ENCODE data around the gene ASB15. TPM values are rescaled to one million over a fixed set of nuclear protein-coding genes. Genes with fewer than 3 reads are reported as not detected.
"Not testable (repeated sequence)": the region's sequence is repeated elsewhere in the genome, so short reads cannot be mapped to it uniquely, and the experiment has no call there.

The ASB15 gene
- total RNA-seq, 1 donor from 2014 or later = not detected

DNA sequence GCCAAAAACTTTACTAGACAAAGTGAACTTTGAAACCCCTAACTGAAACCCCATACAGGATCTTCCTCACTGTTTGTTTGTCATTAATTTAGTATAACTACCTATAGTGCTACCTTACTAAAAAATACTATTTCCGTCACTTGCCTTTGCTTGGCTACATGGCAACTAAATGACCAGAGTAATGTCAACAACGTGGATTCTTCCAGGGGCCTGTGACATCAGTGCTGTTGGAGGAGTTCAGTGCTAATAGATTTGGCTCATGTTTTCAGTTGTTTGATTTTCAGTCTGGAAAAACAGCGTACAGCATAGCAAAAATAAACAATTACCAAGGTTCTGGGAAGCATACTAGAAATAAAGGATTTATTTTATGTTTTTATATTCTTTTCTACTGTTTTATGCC is 3.0 kb upstream of the ASB15 start:
- no peak for DNase-seq (ENCODE audit: low spot score)

DNA sequence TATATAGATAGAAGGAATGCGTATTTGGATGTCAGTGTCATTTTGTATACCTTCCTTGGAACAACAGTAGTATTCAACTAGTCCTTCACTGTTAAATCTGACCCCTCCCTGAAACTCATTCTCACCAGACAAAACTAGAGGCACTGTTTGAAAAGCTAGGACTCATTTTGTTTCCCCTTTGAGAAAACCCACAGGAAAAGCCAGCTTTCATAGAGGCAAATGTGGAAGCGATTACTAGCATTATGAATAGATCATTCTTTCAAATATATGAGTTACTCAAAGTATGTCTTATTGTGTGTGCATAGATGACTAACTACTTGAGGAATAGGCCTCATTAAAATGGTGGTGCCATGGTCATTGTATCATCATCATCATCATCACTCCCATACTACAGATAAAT is 1.9 kb upstream of the ASB15 start:
- no peak for DNase-seq (ENCODE audit: low spot score)

DNA sequence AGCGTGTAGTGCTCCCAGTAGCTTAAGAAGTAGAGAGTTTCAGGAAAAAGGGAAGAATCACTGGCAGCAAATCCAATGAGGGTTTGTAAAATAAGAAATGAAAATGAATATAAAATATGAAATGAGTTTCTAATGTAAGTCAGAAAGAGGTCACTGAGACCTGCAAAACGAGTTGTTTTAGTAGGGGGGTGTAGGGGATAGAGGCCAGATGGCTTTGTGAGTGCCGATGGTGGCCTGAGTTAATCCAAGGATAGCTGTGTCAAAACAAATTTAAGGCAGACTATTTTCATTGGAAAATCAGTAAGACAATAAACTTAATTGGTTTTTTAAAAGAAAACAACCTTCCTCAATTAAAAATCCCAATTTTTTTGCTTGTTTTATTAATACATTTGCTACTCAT is 745 bp upstream of the ASB15 start:
- no peak for DNase-seq (ENCODE audit: low spot score)

DNA sequence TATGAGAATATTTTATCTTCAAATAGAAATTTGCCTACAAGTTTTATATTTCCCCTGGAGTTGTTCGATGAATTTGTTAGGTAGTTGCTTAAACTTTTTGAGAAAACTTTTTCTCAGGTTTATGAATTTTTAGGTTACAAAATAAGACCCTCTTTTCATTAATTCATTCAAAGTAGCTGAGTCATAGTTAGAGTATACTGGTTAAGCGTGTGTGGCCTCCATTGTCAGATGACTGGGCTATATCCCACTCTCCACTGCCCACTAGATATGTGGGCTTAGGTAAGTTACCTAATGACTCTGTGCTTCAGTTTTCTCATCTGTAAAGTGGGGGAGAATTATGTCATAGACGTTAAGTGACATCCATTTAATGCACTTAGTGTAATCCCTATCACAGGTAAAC is 1.0 kb downstream of the ASB15 start:
- DNase-seq (ENCODE audit: low spot score) = no peak

DNA sequence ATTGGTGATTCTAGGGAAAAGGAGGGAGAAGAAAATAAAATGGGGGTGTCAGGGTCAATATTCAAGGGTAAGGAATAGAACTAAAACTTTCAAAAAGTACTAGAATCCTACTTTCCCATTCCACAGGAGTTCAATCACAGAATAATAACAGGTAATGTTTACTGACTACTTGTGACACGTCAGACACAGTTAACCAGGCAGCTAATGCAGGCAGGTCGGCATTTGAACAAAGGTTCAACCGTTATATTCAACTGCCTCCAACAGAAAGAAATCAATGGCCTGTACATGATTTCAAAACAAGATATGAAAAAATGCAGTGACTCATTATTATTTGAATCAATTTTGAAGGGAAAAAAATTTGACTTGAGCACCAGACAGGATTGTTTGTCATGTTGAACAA is 3.1 kb downstream of the ASB15 start:
- DNase-seq (ENCODE audit: low spot score) = peak; percentile 38

DNA sequence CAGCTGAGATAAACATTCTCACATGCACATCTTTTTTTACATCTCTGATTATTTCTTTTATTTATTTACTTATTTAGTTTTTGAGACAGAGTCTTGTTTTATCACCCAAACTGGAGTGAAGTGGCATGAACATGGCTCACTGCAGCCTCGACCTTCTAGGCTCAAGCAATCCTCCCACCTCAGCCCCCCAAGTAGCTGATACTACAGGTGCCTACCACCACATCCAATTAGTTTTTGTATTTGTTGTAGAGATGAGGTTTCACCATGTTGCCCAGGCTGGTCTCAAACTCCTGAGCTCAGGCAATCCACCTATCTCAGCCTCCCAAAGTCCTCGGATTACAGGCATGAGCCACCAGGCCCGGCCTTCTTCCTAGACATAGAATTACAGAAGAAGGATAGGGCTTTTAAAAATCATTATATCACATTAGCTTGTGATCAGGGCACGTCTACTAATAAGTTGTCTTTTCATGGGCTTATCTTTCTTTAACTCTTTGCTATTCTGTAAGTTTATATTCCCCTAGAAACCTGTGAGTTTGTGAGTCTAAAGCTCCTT is 5.9 kb downstream of the ASB15 start:
- DNase-seq (ENCODE audit: low spot score) = no peak

DNA sequence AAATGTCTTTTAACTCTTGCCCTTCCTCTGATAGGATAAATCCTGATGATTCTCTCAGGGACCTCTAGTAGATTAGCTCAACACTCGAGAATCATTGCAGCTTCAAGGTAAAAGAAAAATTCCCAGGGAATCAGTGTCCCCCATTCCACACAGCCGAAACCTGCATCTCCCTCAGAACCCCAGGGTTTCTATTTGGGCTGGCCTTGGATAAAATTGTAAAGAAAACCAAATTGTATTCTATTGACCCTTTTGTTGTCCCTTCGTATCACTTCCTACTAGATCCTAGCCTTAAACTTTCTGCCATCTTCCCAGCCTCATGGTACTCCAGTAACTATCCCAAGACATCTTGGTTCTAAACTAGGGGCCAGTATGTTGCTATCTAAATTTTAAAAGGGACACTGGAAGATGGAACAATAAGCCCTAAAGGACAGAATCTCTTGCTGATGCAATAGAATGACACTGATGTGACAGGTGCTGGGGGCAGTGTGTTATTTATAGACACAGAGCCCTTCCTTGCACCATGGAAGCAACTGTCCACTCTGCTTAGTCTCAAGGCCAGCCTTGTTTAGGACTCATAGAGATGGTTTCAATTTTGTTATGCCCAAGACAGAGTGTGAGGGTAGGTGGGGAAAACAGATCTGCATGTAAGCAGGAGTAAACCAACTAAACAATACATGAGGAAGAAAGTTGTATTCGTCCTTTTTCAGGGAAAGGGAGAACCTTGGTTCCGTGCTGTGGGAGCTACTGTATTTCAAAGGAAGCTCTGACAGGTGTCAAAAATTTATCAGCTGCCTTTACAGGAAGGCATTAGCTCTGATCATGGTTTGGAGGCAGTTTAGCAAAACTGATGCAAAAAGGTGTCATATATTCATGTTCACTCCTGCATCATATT is 7.6 kb downstream of the ASB15 start:
- DNase-seq (ENCODE audit: low spot score) = no peak

DNA sequence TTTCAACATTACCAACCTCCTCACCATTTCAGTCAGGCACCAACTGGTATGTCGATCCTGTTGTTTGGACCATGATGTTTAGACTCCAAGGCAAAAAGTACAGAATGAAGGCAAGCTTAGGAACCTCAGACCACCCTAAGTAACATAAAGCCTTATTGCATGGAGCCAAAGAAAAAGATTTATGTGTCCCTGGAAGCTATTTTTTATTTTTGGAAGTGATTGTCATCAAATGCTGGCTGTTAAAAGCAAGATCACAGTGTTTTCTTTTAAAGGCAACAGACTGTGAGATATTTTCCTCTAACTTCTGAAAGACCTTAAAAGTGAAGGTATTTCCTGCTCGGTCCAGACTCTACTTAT is 8.2 kb downstream of the ASB15 start:
- DNase-seq (ENCODE audit: low spot score) = no peak

DNA sequence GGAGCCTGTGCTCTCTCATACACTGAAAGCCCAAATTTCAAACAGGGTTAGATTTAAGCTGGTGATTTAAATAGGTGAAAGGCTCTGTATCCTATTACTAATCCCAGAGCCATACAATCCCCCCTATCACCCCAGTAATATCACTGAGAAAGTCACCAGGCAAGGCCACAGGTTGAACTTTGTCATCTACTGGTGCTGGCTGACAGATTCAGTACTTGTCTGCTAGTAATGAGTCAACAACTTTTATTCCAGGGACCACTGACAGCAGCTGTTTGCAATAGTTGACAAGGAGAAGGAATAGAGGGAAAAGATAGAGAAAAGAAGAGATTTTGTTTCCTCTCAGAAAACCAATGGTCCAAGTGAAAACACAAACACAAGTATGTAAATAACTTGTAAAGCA is 10.4 kb downstream of the ASB15 start:
- no peak for DNase-seq (ENCODE audit: low spot score)

DNA sequence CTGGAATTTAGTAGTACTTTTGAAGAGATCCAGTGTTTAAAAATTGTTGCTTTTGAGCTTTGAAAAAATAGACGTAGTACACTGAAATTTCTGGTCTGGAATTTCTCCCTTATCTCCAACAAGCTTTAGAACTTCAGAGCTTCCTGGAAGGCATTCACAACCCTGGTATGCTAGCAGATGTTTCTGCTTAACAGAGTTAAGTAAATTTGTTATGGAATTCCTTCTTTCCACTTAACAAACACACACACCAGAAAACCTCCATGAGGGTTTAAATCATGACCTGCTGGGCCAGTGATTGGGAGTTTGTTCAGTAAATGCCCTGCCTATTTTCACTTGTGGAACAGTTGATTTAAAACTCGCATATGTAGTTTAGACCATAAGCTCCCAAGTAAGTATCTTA is 13.7 kb downstream of the ASB15 start:
- no peak for DNase-seq (ENCODE audit: low spot score)

DNA sequence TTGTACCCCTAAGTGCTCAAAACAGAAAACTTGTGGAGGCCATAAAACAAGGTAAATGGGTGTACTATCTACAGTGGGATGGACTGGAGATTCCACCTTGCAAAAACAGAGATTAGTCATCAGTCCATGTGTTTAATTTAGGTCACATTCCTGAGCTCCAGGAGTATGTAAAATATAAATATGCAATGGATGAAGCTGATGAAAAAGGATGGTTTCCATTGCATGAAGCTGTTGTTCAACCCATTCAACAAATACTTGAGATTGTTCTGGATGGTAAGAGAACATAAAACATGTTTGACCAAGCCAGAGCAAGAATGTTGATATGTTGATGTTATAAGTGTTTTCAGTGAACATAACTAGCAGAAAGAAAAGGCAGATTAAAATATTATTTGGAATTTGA is 14.6 kb downstream of the ASB15 start:
- no peak for DNase-seq (ENCODE audit: low spot score)

DNA sequence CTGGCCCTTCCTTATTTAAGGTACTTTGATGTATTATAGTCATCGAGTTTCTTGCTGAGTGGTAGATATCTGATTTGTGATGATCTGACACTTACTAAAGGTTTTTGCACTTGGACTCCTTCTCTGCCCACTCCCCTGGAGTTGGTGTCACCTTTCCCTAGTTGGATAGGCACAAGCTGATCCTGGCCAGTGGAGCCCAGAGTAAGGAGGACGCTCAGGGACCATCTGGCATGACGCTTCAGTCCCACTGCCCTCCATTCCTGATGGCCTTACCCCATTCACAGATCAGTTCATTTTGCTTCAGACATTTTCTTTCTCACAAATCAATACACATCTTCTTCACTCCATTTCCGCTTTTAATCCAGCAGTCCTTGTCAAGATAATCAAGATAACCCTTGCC is 20.1 kb downstream of the ASB15 start:
- no peak for DNase-seq (ENCODE audit: low spot score)

DNA sequence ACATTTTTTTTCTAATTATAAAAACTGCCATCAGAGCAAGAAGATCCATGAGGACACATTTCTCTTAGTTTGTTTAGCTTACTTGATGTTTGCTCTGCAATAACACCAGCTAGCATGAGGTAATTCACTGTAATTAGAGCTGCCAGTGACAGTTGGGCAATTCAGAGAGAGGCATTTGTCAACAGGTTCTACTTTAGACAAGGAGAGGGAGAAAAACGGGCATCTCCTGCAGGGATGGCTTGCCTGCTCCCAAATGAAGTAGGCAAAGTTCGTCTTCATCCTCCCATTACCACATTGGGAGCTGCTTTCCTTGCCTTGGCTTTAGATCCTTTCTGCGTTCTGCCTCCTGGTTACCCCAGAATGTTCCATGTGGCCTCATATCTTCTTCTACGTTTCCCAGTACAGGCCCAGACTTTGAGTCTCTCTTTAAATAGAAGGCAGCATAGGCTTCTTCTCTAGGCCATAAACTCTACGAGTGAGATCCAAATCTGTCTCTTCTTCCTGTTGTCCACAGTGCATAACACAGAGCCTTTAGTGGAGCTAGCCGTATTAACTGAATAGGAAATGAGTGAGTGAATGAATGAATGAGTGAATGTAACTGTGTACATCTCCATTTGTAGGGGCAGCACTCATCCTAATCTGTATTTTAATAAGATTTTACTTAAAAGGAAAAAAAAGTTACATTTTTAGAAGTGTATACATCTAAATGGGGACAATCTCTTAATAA is 21.2 kb downstream of the ASB15 start:
- no peak for DNase-seq (ENCODE audit: low spot score)

DNA sequence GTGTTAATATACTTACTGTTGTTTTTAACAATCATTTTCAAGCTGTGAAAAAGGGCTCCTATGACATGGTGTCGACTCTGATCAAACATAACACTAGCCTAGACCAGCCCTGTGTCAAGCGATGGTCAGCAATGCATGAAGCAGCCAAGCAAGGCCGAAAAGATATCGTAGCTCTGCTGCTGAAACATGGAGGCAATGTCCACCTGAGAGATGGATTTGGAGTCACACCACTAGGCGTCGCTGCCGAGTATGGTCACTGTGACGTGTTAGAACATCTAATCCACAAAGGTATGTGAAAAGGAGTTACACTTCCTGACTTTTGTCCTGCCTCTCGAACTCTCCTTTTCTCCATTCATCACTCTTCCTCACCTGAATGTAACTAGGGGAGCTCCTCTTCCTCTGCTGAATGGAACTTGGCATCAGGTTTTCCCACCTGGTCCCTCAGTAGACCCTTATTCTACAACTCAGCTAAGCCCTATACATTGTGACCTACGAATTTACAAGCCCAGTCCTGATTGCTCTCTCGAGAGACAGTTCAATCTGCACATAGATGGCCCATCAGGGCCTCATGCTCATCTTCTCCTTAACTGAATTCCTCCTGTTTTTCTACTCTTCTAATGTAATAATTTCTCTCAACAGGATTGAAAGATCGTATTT is 23.0 kb downstream of the ASB15 start:
- peak; percentile 35 for DNase-seq (ENCODE audit: low spot score)

DNA sequence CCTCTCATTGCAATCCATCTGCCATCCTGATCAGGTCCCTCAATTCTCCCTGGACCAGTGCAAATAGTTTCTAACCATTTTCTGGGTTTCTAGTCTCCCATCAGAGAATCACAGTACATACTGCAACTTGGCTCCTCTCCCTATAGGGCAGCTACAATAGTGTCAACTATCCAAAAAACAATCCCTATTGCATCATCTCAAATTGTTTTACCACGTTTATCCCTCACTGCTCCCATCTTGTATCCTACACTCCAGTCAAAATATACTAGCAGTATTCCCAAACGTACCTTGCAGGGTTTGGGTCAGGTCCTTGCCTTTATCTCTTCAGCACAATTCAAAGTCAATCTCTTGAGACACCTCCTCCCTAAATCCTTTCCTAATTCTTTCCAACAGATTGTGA is 23.6 kb downstream of the ASB15 start:
- no peak for DNase-seq (ENCODE audit: low spot score)

DNA sequence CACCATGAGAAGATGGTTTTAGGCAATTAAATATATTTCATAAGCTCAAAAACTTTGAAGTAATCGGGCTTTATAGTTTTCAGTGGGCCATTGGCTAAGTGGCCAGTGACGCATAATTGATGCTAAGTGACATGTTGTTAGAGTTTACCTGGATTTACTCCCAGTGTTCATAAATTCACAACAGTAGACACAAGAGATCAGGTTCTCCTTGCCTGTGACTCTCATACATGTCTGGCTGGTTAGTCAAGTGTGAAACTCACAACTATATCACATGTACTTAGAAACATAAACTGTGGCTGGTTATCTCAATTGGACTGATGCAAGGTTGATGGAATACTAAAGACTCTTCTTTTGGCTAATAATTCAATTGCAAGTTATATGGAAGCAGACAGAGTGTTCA is 26.2 kb downstream of the ASB15 start:
- DNase-seq (ENCODE audit: low spot score) = no peak

DNA sequence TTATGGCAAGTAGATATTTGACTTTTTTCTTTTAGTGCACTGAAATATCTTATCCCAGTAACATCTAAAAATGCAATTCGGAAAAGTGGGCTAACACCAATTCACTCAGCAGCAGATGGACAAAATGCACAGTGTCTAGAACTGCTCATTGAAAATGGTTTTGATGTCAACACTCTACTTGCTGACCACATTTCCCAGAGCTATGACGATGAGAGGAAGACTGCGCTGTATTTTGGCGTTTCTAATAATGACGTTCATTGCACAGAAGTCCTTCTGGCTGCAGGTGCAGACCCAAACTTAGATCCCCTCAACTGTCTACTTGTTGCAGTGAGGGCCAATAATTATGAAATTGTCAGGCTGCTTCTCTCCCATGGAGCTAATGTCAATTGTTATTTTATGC is 27.2 kb downstream of the ASB15 start:
- no peak for DNase-seq (ENCODE audit: low spot score)

DNA sequence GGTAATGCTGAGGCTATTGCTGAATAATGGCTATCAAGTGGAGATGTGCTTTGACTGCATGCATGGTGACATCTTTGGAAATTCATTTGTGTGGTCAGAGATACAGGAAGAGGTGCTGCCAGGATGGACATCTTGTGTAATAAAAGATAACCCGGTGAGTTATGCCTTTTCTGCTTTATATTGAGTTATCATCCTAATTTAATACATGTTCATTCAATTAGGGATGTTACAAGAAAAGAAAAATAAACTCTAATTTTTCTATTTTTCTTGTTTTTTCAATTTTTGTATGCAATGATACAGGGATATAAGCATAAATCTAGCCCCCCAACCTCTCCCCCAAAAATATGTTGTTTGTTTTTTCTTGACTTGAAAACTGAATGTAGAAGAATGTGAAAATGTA is 27.7 kb downstream of the ASB15 start:
- no peak for DNase-seq (ENCODE audit: low spot score)

DNA sequence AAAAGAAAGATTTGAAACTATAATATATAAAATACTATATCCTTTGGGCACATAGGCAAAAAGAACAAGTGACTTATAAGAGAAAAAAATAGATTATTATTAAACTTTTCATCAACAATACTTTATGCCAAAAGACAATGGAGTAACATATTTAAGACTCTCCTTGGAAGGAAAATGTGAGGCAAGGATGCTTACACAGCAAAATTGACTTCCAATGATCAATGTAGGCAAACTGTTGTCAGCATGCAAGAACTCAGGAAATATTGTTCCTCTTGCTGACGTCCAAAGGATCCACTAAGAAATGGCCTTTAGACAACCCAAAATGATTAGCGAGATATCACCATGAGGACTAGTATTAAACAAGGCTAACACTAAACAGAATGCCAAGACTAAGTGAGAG is 31.2 kb downstream of the ASB15 start:
- DNase-seq (ENCODE audit: low spot score) = no peak

DNA sequence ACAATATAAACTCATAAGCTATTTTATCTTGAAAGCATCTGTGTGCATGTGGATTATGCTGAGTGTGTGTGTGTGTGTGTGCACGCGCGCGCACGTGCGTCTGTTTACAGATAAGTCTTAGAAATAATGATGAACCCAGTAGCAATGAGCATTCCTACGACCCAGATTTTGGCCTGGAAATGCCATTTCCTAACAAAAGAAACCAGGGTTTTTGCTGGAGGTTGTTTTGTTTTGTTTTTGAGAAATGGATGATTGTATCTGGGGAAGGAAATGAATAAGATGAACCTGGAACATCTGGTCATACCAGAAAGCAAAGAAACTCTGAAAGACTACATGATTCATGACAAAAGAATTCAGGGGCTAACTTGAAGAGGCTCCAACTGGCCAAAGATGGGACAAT is 31.9 kb downstream of the ASB15 start:
- no peak for DNase-seq (ENCODE audit: low spot score)

DNA sequence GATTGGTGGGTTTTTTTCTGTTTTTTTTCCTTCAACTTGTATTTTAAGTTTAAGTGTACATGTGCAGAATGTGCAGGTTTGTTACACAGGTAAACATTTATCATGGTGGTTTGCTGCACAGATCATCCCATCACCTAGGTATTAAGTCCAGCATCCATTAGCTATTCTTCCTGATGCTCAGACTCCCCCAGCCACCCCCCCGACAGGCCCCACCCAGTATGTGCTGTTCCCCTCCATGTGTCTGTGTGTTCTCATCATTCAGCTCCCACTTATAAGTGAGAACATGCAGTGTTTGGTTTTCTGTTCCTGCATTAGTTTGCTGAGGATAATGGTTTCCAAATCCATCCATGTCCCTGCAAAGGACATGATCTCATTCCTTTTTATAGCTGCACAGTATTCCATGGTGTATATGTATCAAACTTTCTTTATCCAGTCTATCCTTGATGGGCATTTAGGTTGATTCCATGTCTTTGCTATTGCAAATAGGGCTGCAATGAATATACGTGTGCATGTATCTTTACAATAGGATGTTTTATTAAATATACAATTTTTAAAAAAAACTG is 32.5 kb downstream of the ASB15 start:
- not testable (repeated sequence) for DNase-seq (ENCODE audit: low spot score)
